Ascending aorta (tissue), 2 donors: ENCODE measurements around the gene RPL15. TPM values are rescaled to one million over a fixed set of nuclear protein-coding genes. Genes with fewer than 3 reads are reported as not detected.
"Not testable (repeated sequence)": the region's sequence is repeated elsewhere in the genome, so short reads cannot be mapped to it uniquely, and the experiment has no call there.

Source experiments
- DNase-seq, 2 donors: peaks; one replicate each; pipeline ENCODE4 v3.0.0-alpha.2; 2019; ENCODE audit warnings: low spot score in 2 of 2
- H3K27ac ChIP-seq, 2 donors: fragments of 200-600 bp; sonication (generic); one replicate each; pipeline ENCODE4 v1.5.1; 2016 to 2017; ENCODE audit warnings: mild to moderate bottlenecking in 1 of 2
- H3K27me3 ChIP-seq: fragments of 200-600 bp; sonication (generic); one replicate; pipeline ENCODE4 v1.5.1; 2017
- H3K36me3 ChIP-seq, 2 donors: fragments of 200-600 bp; sonication (generic); one replicate each; pipeline ENCODE4 v1.5.1; 2016
- H3K4me1 ChIP-seq, 2 donors: fragments of 200-600 bp; sonication (generic); one replicate each; pipeline ENCODE4 v1.5.1; 2016 to 2017; ENCODE audit warnings: mild to moderate bottlenecking in 1 of 2
- H3K4me3 ChIP-seq, 2 donors: fragments of 200-600 bp; sonication (generic); one replicate each; pipeline ENCODE4 v1.5.1; 2016 to 2017; ENCODE audit warnings: mild to moderate bottlenecking in 1 of 2
- H3K9me3 ChIP-seq, 2 donors: fragments of 200-600 bp; sonication (generic); one replicate each; pipeline ENCODE4 v1.5.1; 2016
- intact Hi-C: fragments of 100-400 bp; cut with DNase I; formaldehyde crosslinking; loops from one replicate; pipeline ENCODE4 v1.15.1; 2023
- total RNA-seq: library from RNA; depleted of rRNA; stranded (reverse); fragments of >200 nt; gene quantifications from one replicate; pipeline ENCODE4 v1.1.0, GENCODE V29; 2016
- TF ChIP-seq, protein P1 (sequence below), 3 experiments: fragments of 200-600 bp in 2 of 3; fragments of 450-650 bp in 1 of 3; sonication (generic) in 2 of 3; IDR thresholded peaks; one replicate each; pipeline ENCODE4 v1.5.1; 2016 to 2019; ENCODE audit warnings: antibody characterized with exemption in 3 of 3, mild to moderate bottlenecking in 1 of 3, moderate library complexity in 1 of 3

RPL15 gene
- total RNA-seq, 1 donor from 2014 or later: 1,680 TPM

- H3K4me1 ChIP-seq: peaks cover 0 to 14% of the 10 kb centered on the region in 2 donors
- intact Hi-C loops: no loop called here
- no peaks in the 10 kb centered on the region for H3K27me3 ChIP-seq
- TF ChIP-seq, protein P1, sequence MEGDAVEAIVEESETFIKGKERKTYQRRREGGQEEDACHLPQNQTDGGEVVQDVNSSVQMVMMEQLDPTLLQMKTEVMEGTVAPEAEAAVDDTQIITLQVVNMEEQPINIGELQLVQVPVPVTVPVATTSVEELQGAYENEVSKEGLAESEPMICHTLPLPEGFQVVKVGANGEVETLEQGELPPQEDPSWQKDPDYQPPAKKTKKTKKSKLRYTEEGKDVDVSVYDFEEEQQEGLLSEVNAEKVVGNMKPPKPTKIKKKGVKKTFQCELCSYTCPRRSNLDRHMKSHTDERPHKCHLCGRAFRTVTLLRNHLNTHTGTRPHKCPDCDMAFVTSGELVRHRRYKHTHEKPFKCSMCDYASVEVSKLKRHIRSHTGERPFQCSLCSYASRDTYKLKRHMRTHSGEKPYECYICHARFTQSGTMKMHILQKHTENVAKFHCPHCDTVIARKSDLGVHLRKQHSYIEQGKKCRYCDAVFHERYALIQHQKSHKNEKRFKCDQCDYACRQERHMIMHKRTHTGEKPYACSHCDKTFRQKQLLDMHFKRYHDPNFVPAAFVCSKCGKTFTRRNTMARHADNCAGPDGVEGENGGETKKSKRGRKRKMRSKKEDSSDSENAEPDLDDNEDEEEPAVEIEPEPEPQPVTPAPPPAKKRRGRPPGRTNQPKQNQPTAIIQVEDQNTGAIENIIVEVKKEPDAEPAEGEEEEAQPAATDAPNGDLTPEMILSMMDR (IDR thresholded peaks at IDR 0.05): no peak
- H3K36me3 ChIP-seq: peaks cover 2 to 7% of the 10 kb centered on the region in 2 donors
- no peak overlapping the region for H3K27ac ChIP-seq
- no peaks in the 10 kb centered on the region for H3K9me3 ChIP-seq
- DNase-seq: no peak
- H3K4me3 ChIP-seq: no peak overlapping the region
These were observed 39.5 kb upstream of the RPL15 start for GRCh38 chr3:23877329-23877980.

DNA sequence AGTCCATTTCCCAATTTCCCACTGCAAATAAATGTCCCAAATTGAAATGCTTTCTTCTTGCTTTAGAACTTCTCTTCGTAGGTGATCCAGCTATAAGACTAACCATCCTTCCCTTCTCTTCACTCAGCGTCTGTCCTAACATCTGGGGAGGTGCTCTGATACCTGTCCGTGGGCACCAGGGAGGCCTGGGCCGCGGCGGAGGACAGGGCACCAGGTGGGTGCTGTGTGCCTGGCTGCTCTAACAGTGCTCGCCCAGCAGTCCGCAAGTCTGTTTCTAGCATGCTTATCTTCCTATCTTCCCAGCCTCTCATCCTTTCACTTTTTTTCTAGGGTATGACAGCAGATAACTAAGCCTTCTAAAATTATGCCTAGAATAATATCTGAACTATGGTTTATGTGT lies 37.4 kb upstream of the RPL15 start:
- Histone ChIP-seq H3K4me1 (peaks cover 0 to 10% of the 10 kb centered on the region in 2 donors), H3K9me3 (no peaks in the 10 kb centered on the region), H3K36me3 (peaks cover 3 to 7% of the 10 kb centered on the region in 2 donors), H3K27me3 (no peaks in the 10 kb centered on the region), H3K27ac (no peak overlapping the region), H3K4me3 (no peak overlapping the region)
- intact Hi-C loops: no loop called here
- DNase-seq: no peak
- TF ChIP-seq, protein P1 (IDR thresholded peaks at IDR 0.05): no peak

DNA sequence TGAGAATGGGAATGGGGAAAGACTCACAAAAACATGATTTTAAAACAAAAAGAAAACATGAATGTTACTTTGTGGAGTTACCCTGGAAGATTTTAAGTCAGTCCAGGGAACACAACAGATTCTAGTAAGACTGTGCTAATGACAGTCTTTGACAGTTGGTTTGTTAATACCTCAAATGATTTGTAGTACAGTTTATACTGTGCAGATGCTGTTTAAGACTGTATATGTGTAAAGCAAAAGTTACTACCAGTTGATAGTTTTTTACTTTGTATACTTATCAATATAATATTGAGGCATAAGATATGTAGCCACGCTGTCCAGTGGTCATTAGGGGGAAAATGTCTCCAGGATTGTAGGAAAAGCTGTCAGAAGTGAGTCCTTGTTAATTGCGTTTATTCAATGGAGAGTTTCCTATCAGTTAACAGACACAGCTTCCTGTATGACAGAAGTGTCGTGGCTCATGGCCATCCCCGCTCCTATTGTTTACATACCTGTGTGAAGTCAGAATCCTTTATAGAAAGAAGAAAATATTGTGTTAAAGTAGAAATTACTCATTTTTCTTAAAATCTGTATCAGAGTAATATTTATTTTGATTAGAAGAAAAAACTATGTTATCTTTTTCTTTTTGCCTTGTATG lies 36.1 kb upstream of the RPL15 start:
- TF ChIP-seq, protein P1 (IDR thresholded peaks at IDR 0.05): no peak
- intact Hi-C loops: no loop called here
- Histone ChIP-seq H3K27ac (no peak overlapping the region), H3K27me3 (no peaks in the 10 kb centered on the region), H3K9me3 (no peaks in the 10 kb centered on the region), H3K4me3 (no peak overlapping the region), H3K36me3 (peaks cover 3 to 7% of the 10 kb centered on the region in 2 donors), H3K4me1 (peaks cover 0 to 9% of the 10 kb centered on the region in 2 donors)
- no peak for DNase-seq

DNA sequence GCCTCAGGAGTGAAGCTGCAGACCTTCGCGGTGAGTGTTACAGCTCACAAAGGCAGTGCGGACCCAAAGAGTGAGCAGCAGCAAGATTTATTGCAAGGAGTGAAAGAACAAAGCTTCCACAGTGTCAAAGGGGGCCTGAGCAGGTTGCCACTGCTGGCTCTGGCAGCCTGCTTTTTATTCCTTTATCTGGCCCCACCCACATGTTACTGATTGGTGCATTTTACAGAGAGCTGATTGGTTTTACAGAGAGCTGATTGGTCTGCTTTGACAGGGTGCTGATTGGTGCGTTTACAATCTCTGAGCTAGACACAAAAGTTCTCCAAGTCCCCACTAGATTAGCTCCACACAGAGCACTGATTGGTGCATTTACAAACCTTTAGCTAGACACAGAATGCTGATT lies 34.9 kb upstream of the RPL15 start:
- H3K4me3 ChIP-seq, H3K27ac ChIP-seq, H3K4me1 ChIP-seq, H3K36me3 ChIP-seq, intact Hi-C loops, H3K9me3 ChIP-seq, H3K27me3 ChIP-seq, DNase-seq: not testable (repeated sequence)

GRCh38 chr3:23882487-23882918 lies 34.4 kb upstream of the RPL15 start:
- Histone ChIP-seq H3K36me3 (peaks cover 3 to 7% of the 10 kb centered on the region in 2 donors), H3K9me3 (no peaks in the 10 kb centered on the region), H3K27ac (no peak overlapping the region), H3K27me3 (no peaks in the 10 kb centered on the region), H3K4me1 (peaks cover 0 to 2% of the 10 kb centered on the region in 2 donors), H3K4me3 (no peak overlapping the region)
- TF ChIP-seq, protein P1 (IDR thresholded peaks at IDR 0.05): no peak
- intact Hi-C loops: no loop called here
- DNase-seq: no peak

DNA sequence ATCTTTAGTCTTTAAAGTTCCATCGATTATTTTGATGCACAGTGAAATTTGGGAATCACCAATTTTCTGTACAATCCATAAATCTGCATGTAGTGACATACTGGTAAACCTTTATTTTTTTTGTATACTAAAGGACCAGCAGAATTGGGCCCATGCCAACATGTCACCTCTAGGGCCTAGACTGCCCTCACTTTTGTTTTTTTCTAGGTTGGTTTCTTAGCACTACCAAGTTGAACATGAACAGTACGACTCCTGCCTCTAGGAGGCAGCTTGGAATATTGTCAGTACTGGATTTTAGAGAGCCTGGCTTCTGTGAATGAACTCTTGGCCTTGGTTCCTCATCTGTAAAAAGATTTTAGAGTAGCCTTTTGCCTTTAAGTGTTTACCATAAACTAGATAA lies 32.5 kb upstream of the RPL15 start:
- TF ChIP-seq, protein P1 (IDR thresholded peaks at IDR 0.05): peak in 1 of 3 experiments; percentile 15
- no peak for DNase-seq
- H3K27ac ChIP-seq: no peak overlapping the region
- no peaks in the 10 kb centered on the region for H3K9me3 ChIP-seq
- H3K4me3 ChIP-seq: no peak overlapping the region
- no peaks in the 10 kb centered on the region for H3K4me1 ChIP-seq
- peaks cover 3 to 7% of the 10 kb centered on the region in 2 donors for H3K36me3 ChIP-seq
- H3K27me3 ChIP-seq: no peaks in the 10 kb centered on the region
- intact Hi-C loops: no loop called here
